ENCODE data around the gene IFRD2.

The IFRD2 gene

DNA sequence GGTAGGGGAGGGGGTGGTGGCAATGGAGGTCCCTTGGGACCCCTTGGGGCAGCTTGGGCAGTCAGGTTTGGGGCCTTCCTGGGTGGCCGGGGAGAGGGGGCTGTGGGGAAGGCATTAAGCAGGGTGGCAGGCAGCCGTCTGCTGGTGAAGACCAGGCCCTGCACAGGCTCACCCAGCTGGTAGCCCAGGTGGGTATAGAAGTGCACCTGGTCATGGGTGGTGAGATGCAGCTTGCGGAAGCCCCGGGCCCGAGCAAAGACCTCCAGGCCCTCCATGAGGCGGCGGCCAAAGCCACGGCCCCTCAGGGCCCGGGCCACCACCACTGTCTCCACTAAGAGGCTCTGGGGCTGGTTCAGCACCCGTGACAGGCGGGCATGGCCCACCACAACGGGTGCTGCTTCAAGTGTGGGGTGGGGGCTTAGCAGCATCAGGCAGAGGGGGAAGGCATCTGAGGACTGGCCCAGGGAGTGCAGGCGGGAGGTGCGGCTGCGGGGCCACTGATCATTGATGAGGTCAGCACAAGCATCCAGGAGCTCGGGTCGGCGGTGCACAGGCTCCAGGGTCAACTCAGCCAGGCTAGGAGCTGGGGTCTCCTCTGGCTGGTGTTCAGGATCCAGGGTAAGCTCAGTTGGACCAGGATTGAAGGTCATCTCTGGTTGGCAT is 4.6 kb upstream of the IFRD2 start:
- TF ChIP-seq POLR2A (IDR thresholded peaks at IDR 0.05; ENCODE audit: extremely low read depth, insufficient read length) = no peak
- TF ChIP-seq, protein P1, sequence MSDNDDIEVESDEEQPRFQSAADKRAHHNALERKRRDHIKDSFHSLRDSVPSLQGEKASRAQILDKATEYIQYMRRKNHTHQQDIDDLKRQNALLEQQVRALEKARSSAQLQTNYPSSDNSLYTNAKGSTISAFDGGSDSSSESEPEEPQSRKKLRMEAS (IDR thresholded peaks at IDR 0.05; ENCODE audit: low read depth, low read length) = no peak
- no peak for TF ChIP-seq MYC (IDR thresholded peaks at IDR 0.05; ENCODE audit: low read depth, low read length)
- DNase-seq (ENCODE audit: low read depth) = no peak

DNA sequence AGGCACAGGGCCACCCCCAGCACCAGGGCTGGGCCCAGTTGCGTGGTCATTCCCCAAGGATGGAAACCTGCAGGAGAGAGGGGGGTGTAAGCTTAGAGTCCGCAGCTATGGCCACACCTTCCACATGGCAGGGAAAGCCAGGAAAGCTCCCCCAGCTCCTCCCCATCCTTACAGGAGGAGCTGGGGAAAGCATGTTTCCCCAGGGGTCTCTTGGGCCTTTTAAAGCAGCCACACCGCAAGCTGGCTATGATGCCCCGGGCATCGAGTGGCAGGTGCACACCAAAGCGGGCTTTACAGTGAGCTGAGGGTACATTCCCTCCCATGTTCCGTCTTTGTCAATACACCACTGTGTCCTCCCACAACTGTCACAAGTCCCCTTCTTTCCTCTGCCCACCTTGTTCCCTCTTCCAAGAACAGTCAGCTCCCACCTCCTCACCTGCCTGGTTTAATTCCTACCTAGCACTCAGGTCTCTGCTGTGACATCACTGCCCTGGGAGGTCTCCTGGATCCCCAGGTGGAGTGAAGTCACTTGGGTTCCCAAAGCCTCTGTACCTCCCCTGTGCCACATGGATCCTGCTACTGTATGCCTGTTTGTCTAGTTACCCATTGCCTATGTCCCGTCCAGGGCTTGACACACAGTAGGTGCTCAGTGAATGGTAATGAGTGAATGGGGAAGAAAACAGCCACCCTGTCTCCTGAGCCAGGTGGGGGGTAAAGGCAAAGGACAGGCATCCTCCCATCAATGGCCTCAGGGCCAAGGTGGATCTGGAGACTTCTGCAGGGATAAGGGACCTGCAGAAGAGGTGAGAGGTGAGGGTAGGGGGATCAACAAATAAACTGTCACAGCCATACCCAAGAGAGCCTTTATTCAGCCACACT is 3.6 kb upstream of the IFRD2 start:
- no peak for DNase-seq (ENCODE audit: low read depth)
- TF ChIP-seq, protein P1 (IDR thresholded peaks at IDR 0.05; ENCODE audit: low read depth, low read length) = no peak
- TF ChIP-seq POLR2A (IDR thresholded peaks at IDR 0.05; ENCODE audit: extremely low read depth, insufficient read length) = no peak
- TF ChIP-seq MYC (IDR thresholded peaks at IDR 0.05; ENCODE audit: low read depth, low read length) = no peak
- TF ChIP-seq, protein P2, sequence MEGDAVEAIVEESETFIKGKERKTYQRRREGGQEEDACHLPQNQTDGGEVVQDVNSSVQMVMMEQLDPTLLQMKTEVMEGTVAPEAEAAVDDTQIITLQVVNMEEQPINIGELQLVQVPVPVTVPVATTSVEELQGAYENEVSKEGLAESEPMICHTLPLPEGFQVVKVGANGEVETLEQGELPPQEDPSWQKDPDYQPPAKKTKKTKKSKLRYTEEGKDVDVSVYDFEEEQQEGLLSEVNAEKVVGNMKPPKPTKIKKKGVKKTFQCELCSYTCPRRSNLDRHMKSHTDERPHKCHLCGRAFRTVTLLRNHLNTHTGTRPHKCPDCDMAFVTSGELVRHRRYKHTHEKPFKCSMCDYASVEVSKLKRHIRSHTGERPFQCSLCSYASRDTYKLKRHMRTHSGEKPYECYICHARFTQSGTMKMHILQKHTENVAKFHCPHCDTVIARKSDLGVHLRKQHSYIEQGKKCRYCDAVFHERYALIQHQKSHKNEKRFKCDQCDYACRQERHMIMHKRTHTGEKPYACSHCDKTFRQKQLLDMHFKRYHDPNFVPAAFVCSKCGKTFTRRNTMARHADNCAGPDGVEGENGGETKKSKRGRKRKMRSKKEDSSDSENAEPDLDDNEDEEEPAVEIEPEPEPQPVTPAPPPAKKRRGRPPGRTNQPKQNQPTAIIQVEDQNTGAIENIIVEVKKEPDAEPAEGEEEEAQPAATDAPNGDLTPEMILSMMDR (IDR thresholded peaks at IDR 0.05; ENCODE audit: low read depth, low read length) = no peak
- H3K4me3 ChIP-seq (ENCODE audit: low read depth, low read length) = no peak overlapping the region

More for the DNA sequence above, 4.6 kb upstream of the IFRD2 start:
- H3K4me3 ChIP-seq (ENCODE audit: low read depth, low read length) = no peak overlapping the region

DNA sequence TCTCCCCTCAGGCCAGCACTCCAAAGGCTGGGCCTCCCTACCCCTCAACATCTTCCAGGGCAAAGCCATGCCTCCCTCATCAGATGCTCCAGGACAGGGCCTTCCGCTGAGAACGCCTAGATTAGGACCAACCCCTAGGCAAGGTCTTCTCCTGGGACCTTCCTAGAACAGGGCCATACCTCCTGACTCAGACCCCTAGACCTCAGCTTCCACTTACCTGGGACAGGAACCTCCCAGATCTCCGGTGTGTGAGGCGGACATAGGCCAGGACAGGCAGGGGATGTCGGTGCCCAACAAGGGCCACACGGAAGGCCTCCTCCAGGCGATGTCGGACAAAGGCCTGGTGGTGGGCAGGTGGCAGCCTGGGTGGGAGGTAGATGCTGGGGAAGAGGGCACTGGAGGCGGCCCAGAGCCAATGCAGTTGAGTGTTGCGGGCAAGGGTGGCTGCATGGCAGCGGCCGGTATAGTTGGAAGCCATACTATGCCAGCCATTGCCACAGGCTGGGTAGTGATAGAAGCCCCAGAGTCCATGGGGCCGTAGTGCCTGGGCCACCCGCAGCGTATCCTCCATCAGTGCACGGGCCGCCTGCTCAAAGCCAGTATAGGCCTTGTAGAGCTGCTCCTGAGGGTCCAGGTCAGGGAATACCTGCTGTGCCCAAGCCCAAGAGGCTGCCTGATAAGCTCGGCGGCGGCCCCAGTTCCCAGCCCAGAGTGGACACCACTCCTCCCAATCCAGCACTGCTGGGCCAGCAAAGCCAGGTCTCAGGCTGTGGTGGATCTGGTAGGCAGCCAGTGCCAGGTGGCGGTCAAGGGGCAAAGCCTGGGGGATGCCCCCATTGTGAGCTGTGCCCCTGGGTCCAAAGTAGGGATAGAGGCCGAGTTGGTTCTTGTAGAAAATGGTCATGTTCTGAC is 2.5 kb upstream of the IFRD2 start:
- DNase-seq (ENCODE audit: low read depth) = no peak
- H3K4me3 ChIP-seq (ENCODE audit: low read depth, low read length) = no peak overlapping the region
- no peak for TF ChIP-seq MYC (IDR thresholded peaks at IDR 0.05; ENCODE audit: low read depth, low read length)

DNA sequence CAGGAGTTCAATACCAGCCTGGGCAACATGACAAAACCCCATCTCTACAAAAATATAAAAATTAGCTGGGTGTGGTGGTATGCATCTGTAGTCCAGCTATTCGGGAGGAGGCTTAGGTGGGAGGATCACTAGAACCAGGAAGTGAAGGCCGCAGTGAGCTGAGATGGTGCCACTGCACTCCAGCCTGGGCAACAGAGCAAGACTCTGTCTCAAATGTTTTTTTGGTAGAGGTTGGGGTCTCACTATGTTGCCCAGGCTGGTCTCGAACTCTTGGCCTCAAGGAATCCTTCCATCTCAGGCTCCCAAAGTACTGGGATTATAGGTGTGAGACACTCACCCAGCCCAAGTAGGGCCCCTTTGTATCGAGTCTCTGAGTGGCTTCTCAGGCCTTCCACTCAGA is 1.9 kb upstream of the IFRD2 start:
- TF ChIP-seq POLR2A (IDR thresholded peaks at IDR 0.05; ENCODE audit: extremely low read depth, insufficient read length) (no peak), MYC (IDR thresholded peaks at IDR 0.05; ENCODE audit: low read depth, low read length) (no peak)
- TF ChIP-seq, protein P1 (IDR thresholded peaks at IDR 0.05; ENCODE audit: low read depth, low read length) = no peak
- TF ChIP-seq, protein P2 (IDR thresholded peaks at IDR 0.05; ENCODE audit: low read depth, low read length) = no peak
- no peak for DNase-seq (ENCODE audit: low read depth)
- no peak overlapping the region for H3K4me3 ChIP-seq (ENCODE audit: low read depth, low read length)

DNA sequence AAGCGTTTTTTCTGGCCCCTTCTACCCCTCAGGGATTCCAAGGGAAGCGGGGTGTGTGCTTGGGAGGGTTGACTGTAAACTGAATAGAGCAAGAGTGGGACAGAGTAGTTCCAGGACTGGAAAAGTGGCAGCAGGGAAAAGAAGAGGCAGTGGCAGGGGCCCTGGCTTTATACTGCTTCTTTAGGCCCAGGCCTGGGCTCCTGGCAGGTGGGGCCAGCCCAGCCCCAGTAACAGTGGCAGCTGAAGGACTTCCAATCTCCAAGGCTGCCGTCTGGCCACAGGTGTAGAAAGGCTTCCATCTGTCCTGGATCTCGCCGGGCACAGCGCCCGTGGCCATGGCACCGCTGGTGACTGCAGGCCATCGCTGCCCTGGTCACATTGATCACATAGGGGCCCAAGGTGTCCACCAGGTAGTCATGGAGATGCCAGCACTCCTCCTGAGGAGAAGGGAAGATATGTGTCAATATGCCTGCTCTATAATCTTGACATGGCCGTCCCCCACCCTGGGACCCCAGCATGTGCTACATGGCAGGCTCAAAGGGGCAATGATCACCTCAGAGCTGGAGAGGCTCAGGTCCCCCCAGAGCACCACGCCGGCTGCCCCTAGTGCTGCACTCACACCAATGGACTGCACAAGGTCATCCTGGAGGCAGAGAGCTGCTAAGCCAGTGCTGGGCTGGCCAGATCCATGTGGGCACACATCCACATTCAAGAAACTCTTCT is 1.0 kb upstream of the IFRD2 start:
- no peak for DNase-seq (ENCODE audit: low read depth)
- H3K4me3 ChIP-seq (ENCODE audit: low read depth, low read length) = peak overlapping the region; percentile 64
- TF ChIP-seq POLR2A (IDR thresholded peaks at IDR 0.05; ENCODE audit: extremely low read depth, insufficient read length) (no peak), MYC (IDR thresholded peaks at IDR 0.05; ENCODE audit: low read depth, low read length) (no peak)
- TF ChIP-seq, protein P1 (IDR thresholded peaks at IDR 0.05; ENCODE audit: low read depth, low read length) = no peak
- TF ChIP-seq, protein P2 (IDR thresholded peaks at IDR 0.05; ENCODE audit: low read depth, low read length) = no peak

DNA sequence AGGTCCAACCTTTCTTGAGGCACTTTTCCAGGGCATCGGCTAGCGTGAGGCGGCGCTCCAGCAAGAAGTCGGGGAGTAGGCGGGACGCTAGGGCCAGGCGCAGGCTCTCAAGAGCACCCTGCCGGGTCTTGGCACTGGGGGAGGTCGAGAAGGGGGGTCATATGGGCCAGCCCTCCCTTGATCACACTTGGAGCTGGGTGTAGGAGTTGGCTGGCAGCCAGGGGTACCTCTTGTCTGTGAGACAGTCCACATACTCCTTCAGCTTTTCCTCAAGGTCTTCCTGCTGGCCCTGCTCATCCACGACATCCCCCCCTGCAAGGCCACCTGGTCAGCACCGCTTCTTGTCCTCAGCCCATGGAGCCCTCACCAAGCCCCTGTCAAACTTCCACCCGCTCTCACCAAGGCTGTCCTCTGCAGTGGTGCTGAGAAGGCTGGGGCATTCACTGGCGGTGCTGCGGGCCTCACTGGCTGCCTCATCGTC is 2.0 kb downstream of the IFRD2 start:
- TF ChIP-seq, protein P1 (IDR thresholded peaks at IDR 0.05; ENCODE audit: low read depth, low read length) = no peak
- TF ChIP-seq MYC (IDR thresholded peaks at IDR 0.05; ENCODE audit: low read depth, low read length) (no peak), POLR2A (IDR thresholded peaks at IDR 0.05; ENCODE audit: extremely low read depth, insufficient read length) (no peak)
- TF ChIP-seq, protein P2 (IDR thresholded peaks at IDR 0.05; ENCODE audit: low read depth, low read length) = no peak
- no peak for DNase-seq (ENCODE audit: low read depth)
- no peak overlapping the region for H3K4me3 ChIP-seq (ENCODE audit: low read depth, low read length)
